K562 (cell line): ENCODE results near the gene PGR. TPM values are rescaled to one million over a fixed set of nuclear protein-coding genes. Genes with fewer than 3 reads are reported as not detected.

Experiments used
- ATAC-seq: fragments of 200-7000 bp; cut with Tn5 transposase; 3 replicates; pipeline ENCODE4 v1.9.1; 2020; ENCODE audit warnings: moderate library complexity
- BruUV-seq: library from RNA; stranded (reverse); fragments of 400-500 nt; replicated peaks from 2 replicates; lab custom pipeline; 2021; lab: Mats Ljungman, UMichigan
- CTCF ChIA-PET: fragments of 300-600 bp; formaldehyde crosslinking; extraction: SDS; loops from one replicate; lab custom pipeline; 2021; ENCODE audit warnings: low intra/inter-chr PET ratio; lab: Yijun Ruan, JAX
- POLR2A ChIA-PET: fragments of 300-600, 350-650 bp; sonication (Branson Sonifier 250); formaldehyde crosslinking; extraction: SDS; loops from one replicate; lab custom pipeline; 2021; ENCODE audit warnings: antibody characterized with exemption, inconsistent platforms; lab: Yijun Ruan, JAX
- DNase-seq, 4 experiments: peaks; one replicate each; pipeline versions ENCODE4 v3.0.0 to v3.0.0-alpha.2; 2011 to 2018; ENCODE audit warnings: low spot score in 3 of 4, mixed read lengths in 3 of 4; ENCODE audit errors: extremely low read depth in 1 of 4
- FAIRE-seq: peaks from 2 replicates; lab custom pipeline; 2011; peaks lifted over from hg19 to GRCh38; lab: Jason Lieb, UNC
- H2AFZ ChIP-seq: 2 replicates; pipeline ENCODE4 v1.6.0; 2011; ENCODE audit warnings: low read depth, low read length, control low read depth, inconsistent platforms
- H3K27ac ChIP-seq: fragments of 200-600 bp; 3 replicates; pipeline ENCODE4 v1.8.0; 2011; ENCODE audit warnings: low read depth, mild to moderate bottlenecking, control low read depth, inconsistent platforms, low read length, moderate library complexity, mixed read lengths; ENCODE audit errors: extremely low read depth
- H3K27me3 ChIP-seq, 2 experiments: fragments of 300-600 bp in 1 of 2; 2 replicates in 1 of 2; 3 replicates in 1 of 2; pipeline versions ENCODE4 v1.6.0 to v1.8.0; 2011; ENCODE audit warnings: inconsistent platforms in 2 of 2, low read length in 2 of 2, mild to moderate bottlenecking in 1 of 2, mixed read lengths in 1 of 2, moderate library complexity in 1 of 2; ENCODE audit not compliant: control insufficient read depth in 2 of 2, insufficient read depth in 2 of 2
- H3K36me3 ChIP-seq: fragments of 300-600 bp; 3 replicates; pipeline ENCODE4 v1.8.0; 2011; ENCODE audit warnings: mild to moderate bottlenecking, low read length, inconsistent platforms; ENCODE audit not compliant: control insufficient read depth, insufficient read depth
- H3K4me1 ChIP-seq, 2 experiments: fragments of 200-600 bp in 1 of 2; replicated peaks in 1 of 2; 2 replicates in 1 of 2; 3 replicates in 1 of 2; pipeline versions ENCODE4 v1.5.1 to v1.8.0; 2011; ENCODE audit warnings: inconsistent platforms in 2 of 2, low read length in 2 of 2, mild to moderate bottlenecking in 1 of 2, mixed read lengths in 1 of 2, moderate library complexity in 1 of 2; ENCODE audit not compliant: control insufficient read depth in 2 of 2, insufficient read depth in 2 of 2
- H3K4me2 ChIP-seq: 2 replicates; pipeline ENCODE4 v1.6.1; 2011; ENCODE audit warnings: low read length, control low read depth, inconsistent platforms, mixed read lengths; ENCODE audit not compliant: insufficient read depth
- H3K4me3 ChIP-seq: fragments of 200-600 bp; sonication (generic), shearing (Covaris generic); 2 replicates; pipeline ENCODE4 v1.5.1; 2016; ENCODE audit warnings: control low read depth, inconsistent platforms
- H3K79me2 ChIP-seq: fragments of 200-600 bp; 3 replicates; pipeline ENCODE4 v1.8.0; 2011; ENCODE audit warnings: low read length, inconsistent platforms; ENCODE audit not compliant: control insufficient read depth, insufficient read depth
- H3K9ac ChIP-seq, 2 experiments: 2 replicates each; pipeline versions ENCODE4 v1.6.0 to v1.6.1; 2011; ENCODE audit warnings: low read depth in 2 of 2, low read length in 2 of 2, control low read depth in 1 of 2, inconsistent platforms in 1 of 2, mild to moderate bottlenecking in 1 of 2, mixed read lengths in 1 of 2; ENCODE audit not compliant: insufficient read depth in 1 of 2
- H3K9me1 ChIP-seq: one replicate; pipeline ENCODE4 v1.6.0; 2011; ENCODE audit warnings: inconsistent platforms, mild to moderate bottlenecking, low read length, moderate library complexity; ENCODE audit not compliant: control insufficient read depth, insufficient read depth
- H3K9me3 ChIP-seq: replicated peaks from 2 replicates; pipeline ENCODE4 v1.5.1; 2011; ENCODE audit warnings: low read depth, low read length, inconsistent platforms; ENCODE audit not compliant: control insufficient read depth, insufficient read depth
- H4K20me1 ChIP-seq: replicated peaks from 2 replicates; pipeline ENCODE4 v1.6.1; 2011; ENCODE audit warnings: low read length, inconsistent platforms, mixed read lengths; ENCODE audit not compliant: control insufficient read depth, insufficient read depth
- ARNT ChIP-seq, 2 experiments: fragments of 450-650 bp; IDR thresholded peaks; 2 replicates each; pipeline ENCODE4 v1.6.1; 2016; ENCODE audit warnings: mild to moderate bottlenecking in 1 of 2
- ATF1 ChIP-seq, 2 experiments: fragments of 450-650 bp in 1 of 2; IDR thresholded peaks; 2 replicates each; pipeline ENCODE4 v1.6.1; 2016; ENCODE audit warnings: missing compliant biosample characterization in 1 of 2, missing genetic modification characterization in 1 of 2
- BACH1 ChIP-seq: fragments of 200-800 bp; sonication (Bioruptor generic); IDR thresholded peaks from 2 replicates; pipeline ENCODE4 v1.6.1; 2016; ENCODE audit warnings: missing genetic modification characterization, missing compliant biosample characterization
- CTBP1 ChIP-seq: fragments of 450-650 bp; IDR thresholded peaks from 2 replicates; pipeline ENCODE4 v1.6.1; 2016; ENCODE audit warnings: borderline replicate concordance
- GTF2A2 ChIP-seq: IDR thresholded peaks from 2 replicates; pipeline ENCODE4 v1.6.1; 2016; ENCODE audit warnings: mild to moderate bottlenecking, missing genetic modification characterization, missing compliant biosample characterization
- HMG20B ChIP-seq: fragments of 250-450 bp; sonication (Bioruptor Pico); IDR thresholded peaks from 2 replicates; pipeline ENCODE4 v1.5.0; 2021; ENCODE audit warnings: mild to moderate bottlenecking
- MYBL2 ChIP-seq, 2 experiments: fragments of 450-650 bp in 1 of 2; sonication (generic) in 1 of 2; formaldehyde crosslinking in 1 of 2; IDR thresholded peaks; 2 replicates each; pipeline versions ENCODE4 v1.6.1 to v1.8.1; 2017 to 2022; ENCODE audit warnings: borderline replicate concordance in 1 of 2, inconsistent platforms in 1 of 2, low read depth in 1 of 2, mild to moderate bottlenecking in 1 of 2, missing genetic modification reagents in 1 of 2, moderate library complexity in 1 of 2
- NFE2L1 ChIP-seq: fragments of 450-650 bp; IDR thresholded peaks from 2 replicates; pipeline ENCODE4 v1.6.1; 2016; ENCODE audit warnings: missing genetic modification characterization, low read depth, mild to moderate bottlenecking, missing compliant biosample characterization, moderate library complexity, borderline replicate concordance
- PATZ1 ChIP-seq: fragments of 250-450 bp; sonication (Bioruptor Pico); IDR thresholded peaks from 2 replicates; pipeline ENCODE4 v1.5.0; 2020; ENCODE audit warnings: mild to moderate bottlenecking, borderline replicate concordance
- PCBP2 ChIP-seq: fragments of 200-400 bp; formaldehyde crosslinking; IDR thresholded peaks from 2 replicates; pipeline ENCODE4 v1.6.1; 2018; ENCODE audit warnings: low read length, low read depth, mild to moderate bottlenecking, moderate library complexity; ENCODE audit not compliant: poor library complexity, severe bottlenecking
- POU5F1 ChIP-seq: fragments of 150-350 bp; IDR thresholded peaks from 2 replicates; pipeline ENCODE4 v1.6.1; 2014; ENCODE audit warnings: borderline replicate concordance, low read length, low read depth, mild to moderate bottlenecking; ENCODE audit not compliant: partially characterized antibody
- SRSF9 ChIP-seq: fragments of 200-400 bp; formaldehyde crosslinking; IDR thresholded peaks from 2 replicates; pipeline ENCODE4 v1.6.1; 2017; ENCODE audit warnings: low read depth, low read length, borderline replicate concordance
- TCFL5 ChIP-seq: fragments of 250-450 bp; sonication (Bioruptor Pico); conservative IDR thresholded peaks from 2 replicates; pipeline ENCODE4 v1.6.1; 2021; ENCODE audit warnings: mild to moderate bottlenecking, moderate library complexity, matching md5 sums
- THAP7 ChIP-seq: fragments of 250-450 bp; sonication (Bioruptor Pico); IDR thresholded peaks from 2 replicates; pipeline ENCODE4 v1.5.0; 2021
- ZBTB5 ChIP-seq: fragments of 450-650 bp; IDR thresholded peaks from 2 replicates; pipeline ENCODE4 v1.6.1; 2017; ENCODE audit warnings: antibody characterized with exemption
- ZFP30 ChIP-seq: fragments of 250-450 bp; sonication (Bioruptor Pico); IDR thresholded peaks from 2 replicates; pipeline ENCODE4 v1.8.0; 2022; ENCODE audit warnings: moderate library complexity, mild to moderate bottlenecking, inconsistent platforms, borderline replicate concordance
- ZNF232 ChIP-seq: sonication (generic); formaldehyde crosslinking; IDR thresholded peaks from 2 replicates; pipeline ENCODE4 v1.8.0; 2022; ENCODE audit warnings: mild to moderate bottlenecking, missing genetic modification reagents
- WGBS: fragments of 100-300 bp; shearing (Covaris generic); methylation state at CpG from one replicate; pipeline ENCODE4 v1.1.6; 2016; ENCODE audit warnings: low coverage, mixed read lengths; ENCODE audit not compliant: insufficient coverage; ENCODE audit errors: missing lambda C conversion rate; 5-methylcytosine and 5-hydroxymethylcytosine counted together
- in situ Hi-C: fragments of 300-500 bp; cut with MboI; formaldehyde crosslinking; loops from 4 replicates; pipeline ENCODE4 v1.15.0; 2018; ENCODE audit warnings: inconsistent platforms, mixed read lengths
- intact Hi-C: fragments of 100-400 bp; cut with micrococcal nuclease; formaldehyde crosslinking; loops from 2 replicates; pipeline ENCODE4 v1.14.2; 2022
- polyA plus RNA-seq, 8 experiments: library from polyadenylated mRNA; depleted of rRNA in 4 of 8; stranded (reverse) in 5 of 8; unstranded in 3 of 8; fragments of >200 nt; fragmentation: Nextera tagmentation in 2 of 8; fragmentation: Illumina TruSeq in 1 of 8; extraction: Ambion mirVana in 2 of 8; extraction: Trizol in 1 of 8; gene quantifications; 2 replicates each; pipeline versions ENCODE4 v1.2.1 to v1.2.3, GENCODE V29; 2011 to 2014; ENCODE audit warnings: inconsistent platforms in 1 of 8, missing spikeins in 1 of 8
- total RNA-seq, 7 experiments: library from RNA; depleted of rRNA in 6 of 7; stranded (reverse); fragments of >200 nt in 6 of 7; fragmentation: Illumina TruSeq in 2 of 7; extraction: Trizol in 2 of 7; gene quantifications; 2 replicates each; pipeline versions ENCODE4 v1.2.1 to v1.2.3, GENCODE V29; 2011 to 2021; ENCODE audit warnings: low replicate concordance in 1 of 7

PGR gene
- total and polyA plus RNA-seq, 9 of the 15 experiments (the other 6 are each of a cell fraction or from before 2014, with no cell fraction given) = 0.43 to 2.4 (median 1.3) TPM

DNA sequence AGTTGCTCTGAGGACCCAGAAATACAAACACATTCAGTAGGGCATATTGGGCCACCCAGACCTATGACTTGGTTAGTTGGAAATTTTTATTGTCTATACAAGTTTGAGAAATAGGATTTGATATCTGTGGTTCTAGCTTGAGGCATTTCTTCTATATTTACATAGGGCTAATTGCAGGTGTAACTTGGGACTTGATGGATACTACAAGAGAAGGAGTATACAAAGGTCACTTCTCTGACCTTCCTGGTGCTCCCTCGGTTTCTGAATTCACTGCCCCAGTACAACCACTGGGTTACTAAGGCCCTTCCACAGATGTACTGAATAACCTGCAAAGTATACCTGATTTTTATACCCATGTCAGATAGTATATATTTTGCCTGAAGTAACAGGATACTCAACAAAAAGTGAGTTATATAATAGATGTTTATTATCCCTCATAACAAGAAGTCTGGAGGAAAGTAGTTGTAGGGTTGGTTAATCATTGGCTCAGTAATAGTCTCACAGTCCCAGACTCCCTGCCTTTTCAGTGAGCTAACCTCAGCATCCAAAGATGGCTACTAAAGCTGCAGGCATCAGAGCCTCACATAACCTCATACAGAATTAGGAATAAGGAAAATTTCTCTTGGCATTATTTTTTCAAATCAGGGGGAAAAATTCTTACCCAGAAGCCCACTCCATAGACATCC, 8.8 kb upstream of the PGR start:
- no peaks in the 10 kb centered on the region for H3K9me3 ChIP-seq
- H3K36me3 ChIP-seq = no peaks in the 10 kb centered on the region
- no peaks in the 10 kb centered on the region for H3K79me2 ChIP-seq
- no peaks in the 10 kb centered on the region for H3K9me1 ChIP-seq
- no peaks in the 10 kb centered on the region for H3K4me1 ChIP-seq
- FAIRE-seq (no peak), DNase-seq (no peak), ATAC-seq (no peak)
- H3K4me3 ChIP-seq = no peak overlapping the region
- CTCF ChIA-PET = no interaction called here
- H3K9ac ChIP-seq = no peak overlapping the region
- WGBS = 30% methylated on average over 1 of the region's 1 CpG
- POLR2A ChIA-PET = no interaction called here
- no peak overlapping the region for H2AFZ ChIP-seq
- no TSS peak for BruUV-seq
- no peak for TF ChIP-seq ARNT (IDR thresholded peaks at IDR 0.05)
- no peak for TF ChIP-seq GTF2A2 (tag)
- TF ChIP-seq ATF1 (CRISPR knock-in tag; IDR thresholded peaks at IDR 0.05) = no peak
- TF ChIP-seq ATF1 (tag; IDR thresholded peaks at IDR 0.05) = no peak
- TF ChIP-seq SRSF9 = no peak
- no peak for TF ChIP-seq PCBP2
- TF ChIP-seq ZBTB5 = no peak
- TF ChIP-seq CTBP1 = no peak
- no peak for TF ChIP-seq NFE2L1 (tag)
- TF ChIP-seq HMG20B = no peak
- no peak for TF ChIP-seq BACH1 (tag)
- TF ChIP-seq THAP7 (CRISPR knock-in tag) = no peak
- no peak for TF ChIP-seq ZNF232 (CRISPR knock-in tag)
- TF ChIP-seq PATZ1 = no peak
- TF ChIP-seq ZFP30 (CRISPR knock-in tag) = no peak
- TF ChIP-seq POU5F1 = no peak
- no peak for TF ChIP-seq MYBL2 (IDR thresholded peaks at IDR 0.05; ENCODE audit: low read depth)
- TF ChIP-seq MYBL2 (CRISPR knock-in tag; IDR thresholded peaks at IDR 0.05; ENCODE audit: borderline replicate concordance) = no peak
- TF ChIP-seq TCFL5 = no peak
- in situ Hi-C loops = no loop called here
- no peak overlapping the region for H3K27ac ChIP-seq
- intact Hi-C loops = no loop called here
- H4K20me1 ChIP-seq = no peaks in the 10 kb centered on the region
- H3K4me2 ChIP-seq = no peak overlapping the region
- H3K27me3 ChIP-seq = no peaks in the 10 kb centered on the region
